Measurements from ENCODE around the gene NEUROD6.

Gene NEUROD6

GRCh38 chr7:31368620-31369019 lies 28.1 kb upstream of the NEUROD6 start:
- no peak for TF ChIP-seq CTCF (IDR thresholded peaks at IDR 0.05)

GRCh38 chr7:31363496-31363895 lies 23.0 kb upstream of the NEUROD6 start:
- TF ChIP-seq CTCF (IDR thresholded peaks at IDR 0.05) = no peak

- no peak for TF ChIP-seq CTCF (IDR thresholded peaks at IDR 0.05)
Observed at GRCh38 chr7:31363051-31363450, 22.5 kb upstream of the NEUROD6 start.

- no peak for TF ChIP-seq CTCF (IDR thresholded peaks at IDR 0.05)
Observed at GRCh38 chr7:31362401-31362800, 21.9 kb upstream of the NEUROD6 start.

GRCh38 chr7:31358467-31358866 lies 17.9 kb upstream of the NEUROD6 start:
- TF ChIP-seq CTCF (IDR thresholded peaks at IDR 0.05) = no peak

- TF ChIP-seq CTCF (IDR thresholded peaks at IDR 0.05) = no peak
Observed at GRCh38 chr7:31345421-31345820, 4.9 kb upstream of the NEUROD6 start.

GRCh38 chr7:31343516-31344305 lies 3.2 kb upstream of the NEUROD6 start:
- TF ChIP-seq CTCF (IDR thresholded peaks at IDR 0.05) = no peak

GRCh38 chr7:31341141-31341540 lies 615 bp upstream of the NEUROD6 start:
- TF ChIP-seq CTCF (IDR thresholded peaks at IDR 0.05) = no peak

Data from LNCAP (cell line).